Measurements from ENCODE around the gene AZU1.

DNA sequence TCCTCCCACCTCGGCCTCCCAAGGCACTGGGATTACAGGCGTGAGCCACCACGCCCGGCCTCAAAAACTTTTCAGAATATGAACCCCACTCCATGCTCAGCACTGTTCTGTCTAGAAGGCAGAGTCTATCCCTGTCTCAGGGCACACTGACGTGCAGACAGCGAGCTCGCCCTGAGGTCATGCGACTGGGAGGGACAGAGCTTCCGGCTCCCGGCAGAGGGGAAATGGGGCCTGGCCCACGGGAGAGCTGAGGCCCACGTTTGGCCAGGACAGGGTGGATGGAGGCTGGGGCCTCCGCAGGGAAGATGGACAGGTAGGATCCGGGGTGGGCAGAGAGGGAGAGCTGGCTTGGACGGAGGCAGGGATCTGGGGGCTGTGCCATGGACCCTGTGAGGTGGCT lies 2.8 kb upstream of the AZU1 start:
- TF ChIP-seq, protein P1, sequence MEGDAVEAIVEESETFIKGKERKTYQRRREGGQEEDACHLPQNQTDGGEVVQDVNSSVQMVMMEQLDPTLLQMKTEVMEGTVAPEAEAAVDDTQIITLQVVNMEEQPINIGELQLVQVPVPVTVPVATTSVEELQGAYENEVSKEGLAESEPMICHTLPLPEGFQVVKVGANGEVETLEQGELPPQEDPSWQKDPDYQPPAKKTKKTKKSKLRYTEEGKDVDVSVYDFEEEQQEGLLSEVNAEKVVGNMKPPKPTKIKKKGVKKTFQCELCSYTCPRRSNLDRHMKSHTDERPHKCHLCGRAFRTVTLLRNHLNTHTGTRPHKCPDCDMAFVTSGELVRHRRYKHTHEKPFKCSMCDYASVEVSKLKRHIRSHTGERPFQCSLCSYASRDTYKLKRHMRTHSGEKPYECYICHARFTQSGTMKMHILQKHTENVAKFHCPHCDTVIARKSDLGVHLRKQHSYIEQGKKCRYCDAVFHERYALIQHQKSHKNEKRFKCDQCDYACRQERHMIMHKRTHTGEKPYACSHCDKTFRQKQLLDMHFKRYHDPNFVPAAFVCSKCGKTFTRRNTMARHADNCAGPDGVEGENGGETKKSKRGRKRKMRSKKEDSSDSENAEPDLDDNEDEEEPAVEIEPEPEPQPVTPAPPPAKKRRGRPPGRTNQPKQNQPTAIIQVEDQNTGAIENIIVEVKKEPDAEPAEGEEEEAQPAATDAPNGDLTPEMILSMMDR (IDR thresholded peaks at IDR 0.05), result no peak
- TF ChIP-seq POLR2A (IDR thresholded peaks at IDR 0.05), result no peak

Data from thyroid gland (tissue), 4 donors.